Occipital lobe (tissue), 2 donors: ENCODE data around the gene MRPL4. TPM values are rescaled to one million over a fixed set of nuclear protein-coding genes. Genes with fewer than 3 reads are reported as not detected.

Experiments
- DNase-seq: peaks from one replicate; lab custom pipeline; 2025; lab: John Stamatoyannopoulos, UW
- total RNA-seq: library from RNA; depleted of rRNA; stranded (reverse); fragments of >200 nt; gene quantifications from one replicate; pipeline ENCODE4 v1.2.3, GENCODE V29; 2014

Gene MRPL4
- total RNA-seq, 1 donor from 2014 or later: 8.9 TPM

- DNase-seq: peak; percentile 11
Measured at GRCh38 chr19:10288662-10289166, 36.7 kb downstream of the MRPL4 start.

- DNase-seq: peak; percentile 48
Measured at GRCh38 chr19:10289167-10289835, 37.3 kb downstream of the MRPL4 start.

DNA sequence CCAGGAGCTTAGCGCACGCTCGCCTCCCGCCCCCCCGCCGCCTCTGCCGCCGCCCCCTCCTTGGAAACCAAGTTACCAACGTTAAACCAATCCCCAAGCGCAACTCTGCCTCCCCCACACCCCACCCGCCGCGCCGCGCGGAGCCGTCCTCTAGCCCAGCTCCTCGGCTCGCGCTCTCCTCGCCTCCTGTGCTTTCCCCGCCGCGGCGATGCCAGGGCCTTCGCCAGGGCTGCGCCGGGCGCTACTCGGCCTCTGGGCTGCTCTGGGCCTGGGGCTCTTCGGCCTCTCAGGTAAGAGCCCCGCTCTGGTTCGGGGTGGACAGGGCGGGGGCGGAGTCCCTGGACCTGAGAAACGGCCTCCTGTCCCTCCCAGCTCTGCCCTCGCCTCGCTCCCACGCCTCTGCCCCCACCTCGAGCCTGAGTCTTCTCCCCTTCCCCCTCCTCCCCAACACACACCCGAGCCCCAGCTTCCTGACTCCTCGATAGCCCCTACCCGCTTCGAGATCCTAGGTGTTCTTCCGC is 37.9 kb downstream of the MRPL4 start, which contains the start of gene ICAM5:
ICAM5 (plus strand) TSS at position 117 of the 521 bp plus-strand sequence; CDS start at position 209, 92 bp downstream.
- DNase-seq: peak; percentile 54

- DNase-seq: no peak
Measured at GRCh38 chr19:10290357-10290875, 38.4 kb downstream of the MRPL4 start.

GRCh38 chr19:10290876-10291553 is 39.0 kb downstream of the MRPL4 start:
- no peak for DNase-seq

- no peak for DNase-seq
Measured at GRCh38 chr19:10291554-10292205, 39.7 kb downstream of the MRPL4 start.

GRCh38 chr19:10292206-10292788 is 40.3 kb downstream of the MRPL4 start:
- DNase-seq: peak; percentile 35

DNA sequence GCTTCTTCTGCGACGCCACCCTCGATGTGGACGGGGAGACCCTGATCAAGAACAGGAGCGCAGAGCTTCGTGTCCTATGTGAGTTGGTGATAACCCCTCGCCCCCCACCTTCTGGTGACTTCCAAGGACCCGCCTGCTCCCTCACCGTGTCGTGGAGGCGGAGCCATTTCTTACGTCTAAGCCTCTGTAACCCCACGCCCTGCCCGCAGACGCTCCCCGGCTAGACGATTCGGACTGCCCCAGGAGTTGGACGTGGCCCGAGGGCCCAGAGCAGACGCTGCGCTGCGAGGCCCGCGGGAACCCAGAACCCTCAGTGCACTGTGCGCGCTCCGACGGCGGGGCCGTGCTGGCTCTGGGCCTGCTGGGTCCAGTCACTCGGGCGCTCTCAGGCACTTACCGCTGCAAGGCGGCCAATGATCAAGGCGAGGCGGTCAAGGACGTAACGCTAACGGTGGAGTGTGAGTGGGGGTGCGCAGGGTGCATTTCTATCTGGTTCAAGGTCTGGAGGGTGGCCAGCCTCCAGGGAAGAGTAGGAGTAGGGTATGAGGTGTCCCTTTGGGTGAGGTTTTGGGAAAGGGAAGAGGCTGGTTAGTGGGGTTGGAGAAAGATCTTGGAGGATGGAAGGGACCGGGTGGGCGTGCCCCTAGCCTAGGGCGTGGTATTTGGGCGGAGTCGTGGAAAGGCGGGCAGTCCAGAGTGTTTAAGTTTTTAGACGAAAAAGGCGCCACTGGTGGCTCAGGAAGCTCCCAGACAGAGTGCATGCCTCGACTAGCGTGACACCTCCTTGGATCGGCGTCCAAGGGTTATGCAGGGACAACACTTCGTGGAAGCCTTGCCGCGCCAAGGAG is 41.0 kb downstream of the MRPL4 start:
- DNase-seq: no peak

DNA sequence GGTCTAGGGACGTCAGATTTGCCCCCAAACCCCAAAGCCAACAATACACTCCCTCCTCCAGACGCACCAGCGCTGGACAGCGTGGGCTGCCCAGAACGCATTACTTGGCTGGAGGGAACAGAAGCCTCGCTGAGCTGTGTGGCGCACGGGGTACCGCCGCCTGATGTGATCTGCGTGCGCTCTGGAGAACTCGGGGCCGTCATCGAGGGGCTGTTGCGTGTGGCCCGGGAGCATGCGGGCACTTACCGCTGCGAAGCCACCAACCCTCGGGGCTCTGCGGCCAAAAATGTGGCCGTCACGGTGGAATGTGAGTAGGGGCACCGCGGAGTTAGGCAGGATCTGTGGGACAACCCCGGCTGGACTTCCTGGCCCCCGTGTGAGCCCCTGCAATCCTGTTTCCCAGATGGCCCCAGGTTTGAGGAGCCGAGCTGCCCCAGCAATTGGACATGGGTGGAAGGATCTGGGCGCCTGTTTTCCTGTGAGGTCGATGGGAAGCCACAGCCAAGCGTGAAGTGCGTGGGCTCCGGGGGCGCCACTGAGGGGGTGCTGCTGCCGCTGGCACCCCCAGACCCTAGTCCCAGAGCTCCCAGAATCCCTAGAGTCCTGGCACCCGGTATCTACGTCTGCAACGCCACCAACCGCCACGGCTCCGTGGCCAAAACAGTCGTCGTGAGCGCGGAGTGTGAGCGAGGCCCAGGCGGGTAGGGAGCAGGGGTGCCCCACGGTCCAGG is 41.8 kb downstream of the MRPL4 start:
- no peak for DNase-seq

DNA sequence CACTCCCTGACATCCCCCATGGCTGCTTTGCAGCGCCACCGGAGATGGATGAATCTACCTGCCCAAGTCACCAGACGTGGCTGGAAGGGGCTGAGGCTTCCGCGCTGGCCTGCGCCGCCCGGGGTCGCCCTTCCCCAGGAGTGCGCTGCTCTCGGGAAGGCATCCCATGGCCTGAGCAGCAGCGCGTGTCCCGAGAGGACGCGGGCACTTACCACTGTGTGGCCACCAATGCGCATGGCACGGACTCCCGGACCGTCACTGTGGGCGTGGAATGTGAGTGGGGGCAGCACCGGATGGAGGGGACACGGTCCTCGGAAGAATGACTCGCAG is 42.3 kb downstream of the MRPL4 start:
- DNase-seq: no peak

DNA sequence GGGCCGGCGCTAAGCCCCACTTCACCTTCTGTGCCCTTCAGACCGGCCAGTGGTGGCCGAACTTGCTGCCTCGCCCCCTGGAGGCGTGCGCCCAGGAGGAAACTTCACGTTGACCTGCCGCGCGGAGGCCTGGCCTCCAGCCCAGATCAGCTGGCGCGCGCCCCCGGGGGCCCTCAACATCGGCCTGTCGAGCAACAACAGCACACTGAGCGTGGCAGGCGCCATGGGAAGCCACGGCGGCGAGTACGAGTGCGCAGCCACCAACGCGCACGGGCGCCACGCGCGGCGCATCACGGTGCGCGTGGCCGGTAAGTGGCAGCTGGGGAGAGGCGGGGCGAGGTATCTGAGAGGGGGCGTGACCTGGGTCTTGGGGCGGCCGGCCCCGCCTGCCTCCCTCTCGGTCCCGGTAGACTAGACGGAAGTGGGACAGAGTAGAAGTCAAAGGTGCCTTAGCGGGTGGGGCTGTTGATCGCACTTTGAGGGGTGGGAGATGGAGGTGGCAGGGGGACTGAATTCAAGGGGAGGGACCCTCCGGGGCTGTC is 43.4 kb downstream of the MRPL4 start:
- no peak for DNase-seq

DNA sequence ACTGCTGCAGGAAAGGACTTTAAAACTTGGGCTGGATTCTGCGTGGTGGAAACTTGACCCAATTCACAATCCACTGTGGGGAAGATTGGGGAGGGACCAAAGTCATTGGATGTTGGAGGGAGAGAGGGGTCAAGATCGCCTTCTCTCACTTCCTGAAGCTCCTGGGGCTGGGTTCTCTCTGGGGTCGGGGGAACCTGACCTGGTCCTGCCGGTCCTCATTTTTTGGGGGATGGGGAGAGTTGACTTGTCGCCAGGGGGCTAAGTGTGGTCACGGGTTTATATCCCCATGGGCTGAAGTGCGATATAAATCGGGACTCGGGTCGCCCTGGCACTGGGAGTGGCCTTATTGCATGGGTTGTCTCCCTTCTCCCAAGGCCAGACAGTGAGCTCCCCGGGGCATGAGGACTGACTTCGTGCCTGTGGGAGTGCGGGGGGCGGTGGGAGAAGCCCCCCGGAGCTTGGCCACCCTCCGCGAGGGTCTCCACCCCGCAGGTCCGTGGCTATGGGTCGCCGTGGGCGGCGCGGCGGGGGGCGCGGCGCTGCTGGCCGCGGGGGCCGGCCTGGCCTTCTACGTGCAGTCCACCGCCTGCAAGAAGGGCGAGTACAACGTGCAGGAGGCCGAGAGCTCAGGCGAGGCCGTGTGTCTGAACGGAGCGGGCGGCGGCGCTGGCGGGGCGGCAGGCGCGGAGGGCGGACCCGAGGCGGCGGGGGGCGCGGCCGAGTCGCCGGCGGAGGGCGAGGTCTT is 44.0 kb downstream of the MRPL4 start:
- no peak for DNase-seq

DNA sequence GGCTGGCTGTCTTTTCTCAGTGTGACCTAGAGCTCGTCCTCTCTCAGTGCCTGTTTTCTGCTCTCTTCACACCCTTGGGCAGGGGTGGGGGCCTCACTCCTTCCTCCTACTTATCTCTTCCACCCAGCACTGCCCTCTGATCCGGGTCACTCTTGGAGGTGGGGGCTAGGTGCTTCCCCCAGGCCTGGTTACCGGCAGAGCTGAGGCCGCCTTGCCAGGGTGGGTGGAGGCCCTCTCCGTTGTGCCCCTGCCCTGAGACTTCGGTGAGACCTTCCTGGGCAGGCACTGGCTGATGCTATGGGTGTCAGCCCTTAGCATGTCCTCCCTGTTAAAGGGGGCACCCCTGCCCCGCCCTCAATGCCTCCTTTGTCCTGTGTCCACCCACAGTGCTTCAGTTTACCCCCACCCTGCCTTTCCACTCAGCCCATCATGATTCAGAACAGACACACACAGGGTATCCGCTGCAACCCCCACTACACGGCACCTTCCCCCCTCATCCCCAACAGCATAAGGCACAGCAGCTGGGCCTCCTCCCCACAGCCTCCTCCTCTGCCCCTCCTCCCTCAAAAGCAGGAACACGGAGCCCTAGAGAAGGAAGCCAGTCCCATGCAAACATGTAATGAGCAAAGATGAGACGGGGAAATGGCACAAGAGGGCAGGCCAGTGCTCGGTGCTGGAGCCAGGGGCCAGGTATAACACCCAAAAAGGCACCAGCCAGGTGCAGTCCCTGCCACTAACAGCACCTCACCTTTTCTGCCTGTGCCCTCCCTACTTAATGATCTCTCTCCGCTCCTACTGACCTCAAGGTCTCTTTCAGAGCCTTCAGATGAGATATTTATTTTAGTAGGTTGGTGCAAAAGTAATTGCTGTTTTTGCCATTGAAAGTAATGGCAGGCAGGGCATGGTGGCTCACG is 47.8 kb downstream of the MRPL4 start:
- peak; percentile 25 for DNase-seq

DNA sequence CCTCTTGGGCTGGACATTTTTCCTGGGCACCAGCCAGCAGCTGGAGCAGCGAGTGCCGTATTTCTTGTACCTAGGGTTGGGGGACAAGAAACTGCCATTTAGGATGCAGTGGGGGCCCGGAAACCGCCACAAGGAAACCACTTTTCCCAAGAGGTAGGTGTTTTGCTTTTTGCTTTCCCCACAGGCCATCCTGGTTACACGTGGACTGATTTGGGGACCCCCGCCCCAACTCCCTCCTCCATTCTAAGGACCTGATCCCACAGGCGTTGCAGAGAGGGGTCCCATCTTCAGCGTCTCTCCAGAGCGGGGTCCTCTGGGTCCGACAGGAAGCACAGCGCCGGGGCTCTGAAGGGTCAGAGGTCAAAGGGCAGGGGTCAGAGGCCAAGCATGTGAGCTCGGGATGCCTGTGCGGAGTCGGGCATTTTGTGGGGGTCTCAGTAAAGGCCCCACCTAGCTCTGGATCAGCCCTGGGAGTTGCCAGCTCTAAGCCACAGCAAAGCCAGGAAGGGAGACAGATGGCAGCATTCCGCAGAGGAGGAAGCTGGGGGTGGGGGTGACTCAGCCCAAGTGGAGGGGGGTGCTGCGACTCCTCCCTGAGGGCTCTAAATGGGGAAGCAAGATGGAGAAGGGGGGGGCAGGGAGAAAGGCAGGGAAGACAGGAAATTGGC is 53.3 kb downstream of the MRPL4 start:
- peak; percentile 56 for DNase-seq

DNA sequence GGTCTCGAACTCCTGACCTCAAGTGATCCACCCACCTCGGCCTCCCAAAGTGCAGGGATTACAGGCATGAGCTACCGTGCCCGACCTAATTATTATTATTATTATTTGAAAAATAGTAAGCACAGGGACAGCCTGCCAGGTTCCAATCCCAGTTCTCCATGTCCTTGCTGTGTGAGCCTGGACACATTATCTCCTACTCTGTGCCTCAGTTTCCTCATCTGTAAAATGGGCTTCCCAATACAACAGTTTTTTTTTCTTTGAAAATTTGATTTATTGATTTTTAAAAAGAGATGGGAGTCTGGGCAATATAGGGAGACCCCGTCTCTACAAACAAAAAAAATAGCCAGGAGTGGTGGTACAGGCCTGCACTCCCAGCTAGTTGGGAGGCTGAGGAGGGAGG is 54.3 kb downstream of the MRPL4 start:
- no peak for DNase-seq

GRCh38 chr19:10309423-10309822 is 57.4 kb downstream of the MRPL4 start, which contains the start of gene ZGLP1:
Gene ZGLP1, minus strand, starts transcription at chr19:10309815.
- no peak for DNase-seq
